ENCODE measurements around the gene FTSJ3.

DNA sequence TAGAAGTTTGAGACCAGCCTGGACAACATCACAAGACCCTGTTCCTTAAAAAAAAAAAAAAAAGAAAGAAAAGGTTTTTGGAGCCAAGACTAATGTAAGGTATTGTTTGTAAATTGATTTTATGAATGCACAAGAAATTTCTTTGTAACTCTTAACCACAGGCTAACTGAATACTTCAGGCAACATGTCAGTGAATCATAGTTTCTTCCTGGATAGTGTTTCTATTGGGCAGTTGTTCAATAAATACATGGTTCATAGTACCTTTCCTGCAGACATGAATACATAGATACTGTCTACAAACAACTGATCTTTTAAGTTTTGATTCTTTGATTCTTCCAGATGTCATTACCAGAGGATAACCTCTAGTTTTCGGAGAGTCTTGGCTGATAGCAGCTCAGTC is 41.9 kb downstream of the FTSJ3 start:
- TF ChIP-seq, protein P1, sequence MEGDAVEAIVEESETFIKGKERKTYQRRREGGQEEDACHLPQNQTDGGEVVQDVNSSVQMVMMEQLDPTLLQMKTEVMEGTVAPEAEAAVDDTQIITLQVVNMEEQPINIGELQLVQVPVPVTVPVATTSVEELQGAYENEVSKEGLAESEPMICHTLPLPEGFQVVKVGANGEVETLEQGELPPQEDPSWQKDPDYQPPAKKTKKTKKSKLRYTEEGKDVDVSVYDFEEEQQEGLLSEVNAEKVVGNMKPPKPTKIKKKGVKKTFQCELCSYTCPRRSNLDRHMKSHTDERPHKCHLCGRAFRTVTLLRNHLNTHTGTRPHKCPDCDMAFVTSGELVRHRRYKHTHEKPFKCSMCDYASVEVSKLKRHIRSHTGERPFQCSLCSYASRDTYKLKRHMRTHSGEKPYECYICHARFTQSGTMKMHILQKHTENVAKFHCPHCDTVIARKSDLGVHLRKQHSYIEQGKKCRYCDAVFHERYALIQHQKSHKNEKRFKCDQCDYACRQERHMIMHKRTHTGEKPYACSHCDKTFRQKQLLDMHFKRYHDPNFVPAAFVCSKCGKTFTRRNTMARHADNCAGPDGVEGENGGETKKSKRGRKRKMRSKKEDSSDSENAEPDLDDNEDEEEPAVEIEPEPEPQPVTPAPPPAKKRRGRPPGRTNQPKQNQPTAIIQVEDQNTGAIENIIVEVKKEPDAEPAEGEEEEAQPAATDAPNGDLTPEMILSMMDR (IDR thresholded peaks at IDR 0.05; ENCODE audit: insufficient read depth, low read length, poor library complexity, severe bottlenecking): no peak
- TF ChIP-seq EZH2phosphoT487 (conservative IDR thresholded peaks at IDR 0.05; ENCODE audit: low read length): no peak
